ENCODE results near the gene F13B.
"Not testable (repeated sequence)": the region's sequence is repeated elsewhere in the genome, so short reads cannot be mapped to it uniquely, and the experiment has no call there.

The F13B gene

DNA sequence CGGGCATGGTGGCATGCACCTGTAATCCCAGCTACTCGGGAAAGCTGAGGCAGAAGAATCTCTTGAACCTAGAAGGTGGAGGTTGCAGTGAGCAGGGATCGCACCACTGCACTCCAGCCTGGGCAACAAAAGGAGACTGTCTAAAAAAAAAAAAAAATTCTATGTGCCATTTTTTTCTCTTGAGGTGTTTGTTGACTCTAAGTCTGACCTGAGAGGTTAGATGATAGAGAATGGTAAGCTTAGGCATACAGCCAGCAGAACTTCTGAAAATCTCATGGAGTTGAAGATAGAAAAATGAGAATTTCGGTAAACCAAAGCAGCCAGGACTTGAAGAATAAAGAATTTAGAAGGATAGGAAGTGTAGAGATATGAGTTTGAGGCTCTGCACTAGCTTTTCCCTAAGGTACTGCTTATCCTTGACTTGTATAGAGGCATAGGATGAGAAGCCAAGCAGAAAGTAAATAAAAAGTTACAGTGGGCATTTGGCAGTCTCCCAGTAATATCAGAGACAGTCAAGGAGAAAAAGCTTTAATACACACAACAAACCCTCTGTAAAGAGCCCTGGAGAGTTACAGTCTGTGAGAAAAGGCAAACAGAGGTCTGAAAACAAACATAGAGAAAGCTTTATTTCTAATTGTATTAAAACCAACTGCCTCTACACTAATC, 24.3 kb downstream of the F13B start:
- DNase-seq = no peak

DNA sequence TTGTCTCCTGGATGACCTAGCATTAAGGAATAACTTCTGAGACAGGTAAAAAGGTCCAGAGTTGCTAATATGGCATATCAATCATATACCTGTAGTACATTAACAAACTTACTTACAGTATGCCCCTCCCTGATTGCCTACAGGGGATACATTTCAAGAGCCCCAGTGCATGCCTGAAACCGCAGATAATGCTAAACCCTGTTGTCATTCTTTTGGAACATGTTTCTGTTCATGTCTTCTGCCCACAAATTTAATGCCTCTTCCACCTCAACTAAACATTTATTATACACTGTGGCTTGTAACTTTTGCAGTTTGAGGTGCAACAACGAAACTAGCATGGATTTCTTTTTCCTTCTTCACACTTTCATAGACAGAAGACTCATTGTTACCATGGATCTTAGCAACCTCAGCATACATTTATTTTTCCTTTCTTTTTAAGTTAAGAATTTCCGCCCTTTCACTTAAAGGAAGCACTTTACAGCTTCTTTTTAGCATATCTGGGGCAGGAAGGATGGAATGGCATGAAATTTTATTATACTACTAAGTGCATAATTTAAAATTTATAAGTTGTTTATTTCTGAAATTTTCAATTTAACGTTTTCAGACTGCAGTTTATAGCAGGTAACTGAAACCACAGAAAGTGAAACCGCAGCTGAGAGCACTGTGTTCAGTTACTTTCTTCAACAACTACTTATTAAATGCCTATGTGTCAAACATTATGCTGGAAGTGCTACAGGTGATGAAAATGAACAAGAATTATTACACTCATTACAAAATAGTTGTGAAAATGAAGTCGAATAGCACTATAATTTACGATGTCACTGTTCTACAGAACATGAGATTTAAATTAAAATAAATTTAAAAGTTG, 25.3 kb downstream of the F13B start:
- DNase-seq = no peak

DNA sequence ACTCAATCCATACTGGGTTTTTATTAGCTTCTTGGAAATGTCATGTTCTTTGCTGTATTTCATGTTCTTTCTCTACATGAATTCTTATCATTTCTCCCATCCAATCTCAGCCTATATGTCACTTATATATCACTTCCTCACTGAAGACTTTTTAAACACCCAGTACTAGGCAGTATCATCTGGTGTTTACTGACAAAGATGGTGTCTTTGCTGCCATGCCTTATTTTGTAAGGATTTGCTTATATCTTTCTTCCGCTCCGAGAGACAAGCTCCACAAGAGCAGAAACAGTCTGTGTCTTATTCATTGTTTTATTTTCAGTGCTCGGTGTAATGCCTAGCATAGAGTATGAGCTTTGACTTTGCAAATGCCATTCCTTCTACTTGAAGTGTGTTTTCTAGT, 30.2 kb downstream of the F13B start:
- DNase-seq = no peak

DNA sequence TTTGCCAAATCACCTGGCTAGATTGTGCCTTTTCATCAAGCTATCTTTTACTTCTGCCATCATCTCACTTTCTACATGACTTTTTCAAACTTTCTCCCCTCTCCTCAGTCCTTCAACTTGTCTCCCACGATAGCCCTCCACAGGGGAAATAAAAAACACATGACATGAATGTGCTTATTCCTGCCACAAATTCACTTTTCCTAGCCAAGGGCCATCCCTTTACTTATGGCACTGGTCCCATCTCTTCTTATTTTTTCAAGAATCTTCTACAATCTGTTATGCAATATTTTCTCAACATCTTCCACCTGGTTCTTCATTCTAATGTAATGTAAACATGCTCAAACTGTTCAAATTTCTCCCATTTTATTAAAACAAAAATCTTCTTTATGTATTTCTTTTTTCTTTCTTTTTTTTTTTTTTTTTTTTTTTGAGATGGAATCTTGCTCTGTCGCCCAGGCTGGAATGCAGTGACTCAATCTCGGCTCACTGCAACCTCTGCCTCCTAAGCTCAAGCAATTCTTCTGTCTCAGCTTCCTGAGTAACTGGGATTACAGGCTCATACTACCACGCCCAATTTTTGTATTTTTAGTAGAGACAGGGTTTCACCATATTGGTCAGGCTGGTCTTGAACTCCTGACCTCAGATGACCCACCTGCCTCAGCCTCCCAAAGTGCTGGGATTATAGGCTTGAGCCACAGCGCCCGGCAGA, 32.3 kb downstream of the F13B start:
- DNase-seq = not testable (repeated sequence)

DNA sequence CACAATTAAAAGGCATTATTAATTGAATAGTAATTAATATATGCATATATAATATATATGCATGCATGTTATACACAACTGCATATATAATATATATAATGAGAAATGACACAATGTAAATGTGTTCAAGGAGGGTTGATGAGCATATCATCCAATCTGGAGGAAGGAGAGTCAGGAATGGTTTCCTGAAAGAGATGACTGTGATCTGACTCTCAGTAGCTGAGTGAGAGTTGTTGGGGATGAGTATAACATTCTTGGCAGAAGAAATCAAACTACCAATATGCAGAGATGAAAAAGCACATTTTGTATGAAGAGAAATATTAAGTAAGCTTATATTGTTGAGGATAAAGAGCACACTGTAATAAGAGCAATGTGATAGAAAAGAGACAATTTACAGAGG, 37.3 kb downstream of the F13B start:
- DNase-seq = no peak

DNA sequence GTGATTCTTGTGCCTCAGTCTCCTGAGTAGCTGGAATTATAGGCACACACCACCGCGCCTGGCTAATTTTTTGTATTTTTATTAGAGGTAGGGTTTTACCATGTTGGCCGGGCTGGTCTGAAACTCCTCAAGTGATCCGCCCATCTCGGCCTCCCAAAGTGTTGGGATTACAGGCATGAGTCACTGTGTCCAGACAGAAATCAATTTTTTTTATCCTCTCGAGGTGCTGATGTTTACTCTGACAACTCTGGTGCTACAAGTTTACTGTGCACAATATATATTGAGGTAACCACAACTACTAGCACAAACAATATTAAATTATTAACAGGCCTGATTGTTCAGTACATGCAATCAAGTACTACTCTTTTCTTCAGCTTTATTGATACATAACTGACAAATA, 39.7 kb downstream of the F13B start:
- DNase-seq = no peak

DNA sequence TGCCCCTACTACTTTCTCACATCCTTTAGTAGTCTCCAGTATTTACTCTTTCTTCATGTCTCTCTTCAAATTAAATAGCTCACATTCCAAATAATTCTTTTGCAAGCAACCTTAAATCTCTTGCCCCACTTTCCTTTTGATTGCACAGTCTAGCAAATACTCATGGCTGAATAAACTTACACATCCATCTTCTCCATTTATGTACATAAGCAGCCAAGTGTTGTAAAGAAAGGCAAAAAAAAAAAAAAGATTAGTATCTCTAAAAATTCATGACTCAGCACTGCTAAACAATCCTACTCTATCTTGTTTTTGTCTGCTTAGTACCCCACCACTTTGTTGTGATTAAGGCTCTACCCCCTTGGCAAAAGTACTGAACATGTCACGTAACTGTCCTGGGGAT, 42.6 kb downstream of the F13B start:
- no peak for DNase-seq

DNA sequence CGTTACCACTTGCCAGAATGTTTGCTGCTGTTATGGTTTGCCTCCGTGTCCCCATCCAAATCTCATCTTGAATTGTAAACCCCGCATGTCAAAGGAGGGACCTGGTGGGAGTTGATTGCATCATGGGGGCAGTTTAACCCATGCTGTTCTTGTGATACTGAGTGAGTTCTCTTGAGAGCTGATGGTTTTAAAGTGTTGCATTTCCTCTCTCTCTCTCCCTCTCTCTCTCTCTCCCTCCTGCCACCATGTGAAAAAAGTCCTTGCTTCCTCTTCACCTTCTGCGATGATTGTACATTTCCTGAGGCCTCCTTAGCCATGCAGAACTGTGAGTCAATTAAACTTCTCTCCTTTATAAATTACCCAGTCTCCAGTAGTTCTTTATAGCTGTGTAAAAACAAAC, 45.3 kb downstream of the F13B start:
- DNase-seq = no peak

DNA sequence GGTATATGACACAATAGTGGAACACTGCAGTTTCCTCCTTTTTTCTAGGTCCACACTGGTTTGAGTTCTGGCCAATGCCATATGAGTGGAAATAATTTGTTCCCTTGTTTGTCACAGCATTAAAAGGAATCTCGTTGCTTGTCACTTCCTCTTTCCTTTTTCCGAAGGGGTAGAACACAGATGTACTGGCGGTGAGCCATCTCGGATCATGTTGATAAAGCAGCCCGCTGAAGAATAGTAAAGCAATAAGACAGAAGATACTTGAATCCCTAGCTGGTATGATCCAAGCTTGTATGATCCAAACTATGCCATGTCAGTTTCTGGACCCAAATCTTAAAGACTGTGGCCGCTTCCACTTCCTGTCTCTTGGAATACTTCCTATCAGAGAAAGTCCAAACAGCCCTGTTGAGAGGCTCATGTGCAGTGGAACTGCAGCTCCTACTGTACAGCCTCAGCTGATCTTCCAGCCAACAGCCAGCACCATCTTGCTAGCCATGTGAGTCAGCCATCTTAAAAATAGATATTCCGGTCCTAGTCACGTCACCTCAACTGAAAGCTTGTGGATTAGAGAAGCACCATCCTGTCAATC, 49.4 kb downstream of the F13B start:
- no peak for DNase-seq

DNA sequence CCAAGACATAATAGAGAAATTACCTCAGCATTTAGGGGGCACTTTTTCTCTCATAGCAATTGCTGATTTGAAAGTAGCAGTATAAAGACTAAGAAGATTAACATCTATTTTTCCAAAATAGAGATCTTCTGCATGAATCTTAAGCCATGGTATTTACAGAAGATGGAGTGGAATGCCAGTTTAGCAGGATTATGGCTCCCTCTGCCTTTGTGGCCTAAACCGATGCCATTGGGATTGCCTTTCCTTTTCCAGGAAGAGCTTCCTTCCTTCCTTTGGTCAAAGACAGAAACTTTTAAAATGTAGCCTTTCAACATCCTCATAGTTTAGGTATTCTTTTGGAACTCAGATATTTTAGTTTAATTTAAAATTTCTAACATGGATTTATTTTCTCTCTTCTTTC, 50.3 kb downstream of the F13B start:
- no peak for DNase-seq

DNA sequence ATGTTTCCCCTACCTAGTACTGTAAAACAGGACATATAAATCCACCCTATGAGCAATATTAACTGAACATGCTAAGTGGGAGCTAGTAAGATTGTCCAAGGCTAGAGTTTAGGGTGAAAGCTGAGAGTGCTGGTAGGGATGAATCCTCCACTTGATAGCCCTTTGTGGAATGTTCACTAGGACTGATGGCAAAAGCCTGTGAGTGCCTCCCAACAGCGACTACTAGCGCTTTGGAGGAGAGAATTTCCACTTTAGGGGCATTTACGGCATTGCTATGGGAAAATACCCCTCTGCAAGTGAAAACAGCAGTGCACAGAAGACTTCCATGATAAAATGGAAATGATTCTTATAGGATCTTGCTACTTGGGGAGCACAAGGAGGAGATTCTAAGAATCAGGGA, 53.8 kb downstream of the F13B start:
- DNase-seq = no peak

DNA sequence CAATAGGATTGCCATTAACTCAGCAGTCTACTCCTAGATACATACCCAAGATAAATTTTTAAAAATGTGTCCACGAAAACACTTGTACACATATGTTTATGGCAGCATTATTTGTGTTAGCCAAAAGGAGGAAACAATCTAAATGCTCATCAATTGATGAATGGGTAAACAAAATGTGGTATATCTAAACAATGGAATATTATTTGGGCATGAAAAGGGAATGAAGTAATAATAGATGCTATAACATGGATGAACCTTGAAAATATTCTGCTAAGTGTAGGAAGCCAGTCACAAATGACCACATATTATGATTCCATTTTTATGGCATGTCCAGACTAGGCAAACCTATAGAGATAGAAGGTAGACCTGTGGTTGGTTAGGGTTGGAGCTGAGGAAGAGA, 55.4 kb downstream of the F13B start:
- no peak for DNase-seq

DNA sequence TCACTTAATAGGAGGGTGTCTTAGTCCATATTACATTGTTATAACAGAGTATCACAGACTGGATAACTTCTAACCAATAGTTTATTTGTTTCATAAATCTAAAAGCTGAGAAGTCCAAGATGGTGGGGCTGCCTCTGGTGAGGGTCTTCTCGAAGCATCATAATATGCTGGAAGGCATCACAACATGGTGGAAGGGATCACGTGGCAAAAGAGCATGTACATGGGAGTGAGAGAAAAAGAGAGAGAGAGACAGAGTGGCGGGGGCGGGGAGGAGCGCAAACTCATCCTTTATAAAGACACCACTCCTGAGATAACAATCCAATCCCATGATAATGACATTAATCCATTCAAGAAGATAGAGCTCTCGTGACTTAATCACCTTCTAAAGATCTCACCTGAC, 58.2 kb downstream of the F13B start:
- DNase-seq = no peak

DNA sequence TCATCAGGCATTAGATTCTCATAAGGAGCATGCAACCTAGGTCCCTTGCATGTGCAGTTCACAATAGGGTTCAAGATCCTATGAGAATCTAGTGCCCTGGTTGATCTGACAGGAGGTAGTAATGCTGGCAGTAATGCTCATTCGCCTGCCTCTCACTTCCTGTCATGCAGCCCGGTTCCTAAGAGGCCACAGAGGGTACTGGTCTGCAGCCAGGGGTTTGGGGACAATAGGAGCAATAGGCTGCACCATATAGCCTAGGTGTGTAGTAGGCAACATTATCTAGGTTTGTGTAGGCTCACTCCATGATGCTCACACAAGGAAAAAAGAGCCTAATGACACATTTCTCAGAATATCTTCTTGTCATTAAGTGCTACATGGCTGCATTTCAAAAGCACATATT, 63.9 kb downstream of the F13B start:
- no peak for DNase-seq

DNA sequence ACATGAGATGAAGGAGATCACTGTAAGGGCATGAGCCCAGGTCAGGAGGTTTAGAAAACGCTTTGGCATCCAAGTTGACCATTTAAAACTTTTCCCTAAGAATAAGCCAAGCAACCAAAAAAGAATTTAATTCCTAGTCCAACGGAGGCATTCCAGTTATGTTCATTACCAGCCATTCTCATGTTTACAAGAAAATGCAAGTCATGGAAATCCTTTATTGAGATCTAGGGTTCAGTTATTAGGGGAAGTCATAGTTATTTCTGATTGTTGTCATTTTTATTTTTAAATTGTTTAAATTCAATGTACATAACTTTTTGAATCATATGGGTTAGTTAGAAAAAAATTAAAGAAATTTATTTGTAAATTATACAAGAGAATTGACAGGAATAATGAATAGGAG, 65.2 kb downstream of the F13B start:
- no peak for DNase-seq

DNA sequence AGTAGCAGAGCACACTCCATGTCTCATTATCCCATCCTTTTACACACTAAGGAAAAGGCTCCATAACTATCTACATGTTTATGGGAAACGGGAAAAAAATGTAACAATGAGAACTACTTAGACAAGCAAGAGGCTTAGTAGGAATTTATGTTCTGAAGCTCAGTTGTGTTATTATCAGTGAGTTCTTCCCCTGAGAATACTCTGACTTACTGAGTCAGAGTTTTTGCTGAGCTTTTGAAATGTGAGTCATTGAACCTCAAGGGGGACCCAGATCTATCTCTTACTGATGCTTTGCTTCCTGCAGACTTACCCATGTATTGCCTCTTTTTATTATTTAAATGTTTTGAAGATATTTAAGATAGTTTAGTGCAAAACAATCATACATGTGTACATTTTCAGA, 69.6 kb downstream of the F13B start:
- DNase-seq = no peak

DNA sequence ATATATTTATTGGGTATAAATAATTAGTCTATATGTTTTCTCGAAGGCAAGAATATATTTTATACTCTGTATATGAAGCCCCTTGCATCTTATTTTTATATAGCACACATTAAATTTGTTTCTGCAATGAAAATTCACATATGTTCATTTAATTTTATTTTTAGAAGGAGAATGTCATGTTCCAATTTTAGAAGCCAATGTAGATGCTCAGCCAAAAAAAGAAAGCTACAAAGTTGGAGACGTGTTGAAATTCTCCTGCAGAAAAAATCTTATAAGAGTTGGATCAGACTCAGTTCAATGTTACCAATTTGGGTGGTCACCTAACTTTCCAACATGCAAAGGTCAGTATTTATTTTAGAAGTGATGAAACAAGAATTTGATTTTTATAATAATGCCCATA, 73.1 kb downstream of the F13B start:
- no peak for DNase-seq

DNA sequence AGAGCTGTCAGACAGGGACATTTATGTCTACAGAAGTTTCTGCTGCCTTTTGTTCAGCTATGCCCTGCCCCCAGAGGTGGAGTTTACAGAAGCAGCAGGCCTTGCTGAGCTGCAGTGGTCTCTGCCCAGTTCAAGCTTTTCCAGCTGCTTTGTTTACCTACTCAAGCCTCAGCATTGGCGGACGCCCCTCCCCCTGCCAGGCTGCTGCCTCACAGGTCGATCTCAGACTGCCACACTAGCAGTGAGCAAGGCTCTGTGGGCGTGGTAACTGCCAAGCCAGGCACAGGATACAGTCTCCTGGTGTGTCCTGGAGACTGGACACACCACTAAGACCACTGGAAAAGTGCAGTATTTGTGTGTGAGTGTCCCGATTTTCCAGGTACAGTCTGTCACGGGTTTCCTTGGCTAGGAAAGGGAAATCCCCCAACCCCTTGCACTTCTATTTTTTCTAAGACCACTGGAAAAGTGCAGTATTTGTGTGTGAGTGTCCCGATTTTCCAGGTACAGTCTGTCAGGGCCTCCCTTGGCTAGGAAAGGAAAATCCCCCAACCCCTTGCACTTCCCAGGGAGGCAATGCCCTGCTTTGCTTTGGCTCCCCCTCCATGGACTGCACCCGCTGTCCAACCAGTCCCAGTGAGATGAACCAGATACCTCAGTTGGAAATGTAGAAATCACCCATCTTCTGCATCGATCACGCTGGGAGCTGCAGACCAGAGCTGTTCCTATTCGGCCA, 75.0 kb downstream of the F13B start:
- DNase-seq = not testable (repeated sequence)

Data from stimulated activated CD4-positive, alpha-beta T cell treated with anti-CD3 and anti-CD28 coated beads, Interleukin-4, amount 100 ng/mL, for 24 hours (primary cell).